Ureter (tissue), 1 donor: ENCODE data around the gene GLMN. TPM values are rescaled to one million over a fixed set of nuclear protein-coding genes. Genes with fewer than 3 reads are reported as not detected.
"Not testable (repeated sequence)": the region's sequence is repeated elsewhere in the genome, so short reads cannot be mapped to it uniquely, and the experiment has no call there.

ENCODE experiments used
- DNase-seq: peaks from one replicate; pipeline ENCODE4 v3.0.0-alpha.2; 2020; ENCODE audit warnings: low spot score
- total RNA-seq: library from RNA; stranded (reverse); gene quantifications from one replicate; pipeline ENCODE4 v1.2.4, GENCODE V29; 2023
- donor health status: DM: yes; HTN: yes; CAD: no.

GLMN gene
- total RNA-seq, 1 donor from 2014 or later, result 13.9 TPM

GRCh38 chr1:92299477-92300150, 827 bp upstream of the GLMN start:
- no peak for DNase-seq

GRCh38 chr1:92298213-92298572, 594 bp downstream of the GLMN start:
- no peak for DNase-seq

GRCh38 chr1:92291372-92291999, 7.3 kb downstream of the GLMN start:
- DNase-seq, result no peak

- DNase-seq, result not testable (repeated sequence)
Measured at GRCh38 chr1:92281411-92281810, 17.4 kb downstream of the GLMN start.

GRCh38 chr1:92279781-92280180, 19.0 kb downstream of the GLMN start:
- not testable (repeated sequence) for DNase-seq

- DNase-seq, result no peak
Measured at GRCh38 chr1:92277105-92277723, 21.6 kb downstream of the GLMN start.

- DNase-seq, result no peak
Measured at GRCh38 chr1:92276082-92276481, 22.7 kb downstream of the GLMN start.

GRCh38 chr1:92274939-92275338, 23.8 kb downstream of the GLMN start:
- DNase-seq, result no peak

- DNase-seq, result no peak
Measured at GRCh38 chr1:92273039-92273438, 25.7 kb downstream of the GLMN start.

GRCh38 chr1:92262516-92262915, 36.3 kb downstream of the GLMN start:
- no peak for DNase-seq

- no peak for DNase-seq
Measured at GRCh38 chr1:92259350-92259749, 39.4 kb downstream of the GLMN start.

- DNase-seq, result not testable (repeated sequence)
Measured at GRCh38 chr1:92254714-92255113, 44.1 kb downstream of the GLMN start.

- DNase-seq, result no peak
Measured at GRCh38 chr1:92244376-92244775, 54.4 kb downstream of the GLMN start.

- no peak for DNase-seq
Measured at GRCh38 chr1:92240034-92240433, 58.8 kb downstream of the GLMN start.

GRCh38 chr1:92230736-92231135, 68.1 kb downstream of the GLMN start:
- no peak for DNase-seq

GRCh38 chr1:92228401-92228800, 70.4 kb downstream of the GLMN start:
- no peak for DNase-seq

- DNase-seq, result no peak
Measured at GRCh38 chr1:92219028-92219427, 79.8 kb downstream of the GLMN start.

- no peak for DNase-seq
Measured at GRCh38 chr1:92218559-92218958, 80.2 kb downstream of the GLMN start.

- no peak for DNase-seq
Measured at GRCh38 chr1:92217721-92218120, 81.1 kb downstream of the GLMN start, which contains the start of gene C1orf146. Gene C1orf146, plus strand, starts transcription at chr1:92217915. Its CDS starts 13,506 bp downstream, at chr1:92231421.

- DNase-seq, result no peak
Measured at GRCh38 chr1:92211166-92211565, 87.6 kb downstream of the GLMN start.

GRCh38 chr1:92210701-92211100, 88.1 kb downstream of the GLMN start:
- DNase-seq, result no peak

GRCh38 chr1:92203105-92203504, 95.7 kb downstream of the GLMN start:
- no peak for DNase-seq

- DNase-seq, result no peak
Measured at GRCh38 chr1:92201973-92202372, 96.8 kb downstream of the GLMN start.
